ENCODE results near the gene MBOAT2.

MBOAT2 gene

GRCh38 chr2:8851811-8852560 is 151.5 kb downstream of the MBOAT2 start:
- no peak for DNase-seq

GRCh38 chr2:8850845-8851487 is 152.5 kb downstream of the MBOAT2 start:
- DNase-seq = no peak

- no peak for DNase-seq
Observed at GRCh38 chr2:8849327-8849726, 154.2 kb downstream of the MBOAT2 start.

- DNase-seq = no peak
Observed at GRCh38 chr2:8848328-8849100, 155.0 kb downstream of the MBOAT2 start.

- DNase-seq = no peak
Observed at GRCh38 chr2:8847400-8847799, 156.1 kb downstream of the MBOAT2 start.

GRCh38 chr2:8841932-8842331 is 161.6 kb downstream of the MBOAT2 start:
- DNase-seq = no peak

- no peak for DNase-seq
Observed at GRCh38 chr2:8840475-8841091, 162.9 kb downstream of the MBOAT2 start.

GRCh38 chr2:8839189-8839965 is 164.1 kb downstream of the MBOAT2 start:
- DNase-seq = no peak

GRCh38 chr2:8837795-8838140 is 165.7 kb downstream of the MBOAT2 start:
- DNase-seq = no peak

- DNase-seq = peak; percentile 83
Observed at GRCh38 chr2:8836971-8837794, 166.3 kb downstream of the MBOAT2 start, which contains the start of gene KIDINS220. KIDINS220 (minus strand) TSS chr2:8837613; CDS start chr2:8827093, 10,520 bp downstream.

GRCh38 chr2:8835279-8835678 is 168.2 kb downstream of the MBOAT2 start:
- no peak for DNase-seq

GRCh38 chr2:8833853-8834252 is 169.6 kb downstream of the MBOAT2 start:
- no peak for DNase-seq

- DNase-seq = no peak
Observed at GRCh38 chr2:8831516-8831915, 172.0 kb downstream of the MBOAT2 start.

GRCh38 chr2:8827729-8828128 is 175.8 kb downstream of the MBOAT2 start:
- DNase-seq = no peak

GRCh38 chr2:8822218-8822617 is 181.3 kb downstream of the MBOAT2 start:
- DNase-seq = no peak

- DNase-seq = no peak
Observed at GRCh38 chr2:8821276-8822217, 181.9 kb downstream of the MBOAT2 start.

GRCh38 chr2:8819948-8820347 is 183.5 kb downstream of the MBOAT2 start:
- DNase-seq = no peak

GRCh38 chr2:8819194-8819593 is 184.3 kb downstream of the MBOAT2 start:
- no peak for DNase-seq

GRCh38 chr2:8817221-8817620 is 186.3 kb downstream of the MBOAT2 start:
- no peak for DNase-seq
